ENCODE measurements around the gene XPO6. TPM values are rescaled to one million over a fixed set of nuclear protein-coding genes. Genes with fewer than 3 reads are reported as not detected.

Gene XPO6
- total RNA-seq, 1 experiment from 2014 or later: 95.6 TPM

DNA sequence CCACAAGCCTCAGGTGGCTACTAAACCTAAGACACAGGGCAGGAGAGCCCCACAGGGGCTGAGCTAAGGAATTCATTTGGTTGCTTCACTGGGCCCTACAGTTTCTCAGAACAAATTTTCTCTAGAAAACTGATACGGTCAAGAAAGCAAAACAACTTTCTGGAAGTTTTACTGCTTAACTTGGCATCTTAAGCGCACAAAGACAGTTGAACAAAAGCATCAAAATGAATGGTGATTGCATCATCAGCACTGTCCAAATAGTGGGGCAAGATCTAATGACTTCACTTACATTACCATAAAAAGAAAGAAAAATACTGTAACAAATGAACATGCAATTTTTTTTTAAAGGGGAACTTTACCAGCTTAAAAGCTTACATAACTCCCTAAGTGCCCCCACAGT lies 47.6 kb downstream of the XPO6 start:
- DNase-seq: no peak
- Histone ChIP-seq H3K4me3 (no peak overlapping the region), H3K4me1 (no peaks in the 10 kb centered on the region), H3K36me3 (peaks cover 26% of the 10 kb centered on the region), H3K27ac (no peak overlapping the region), H3K9me3 (replicated peaks) (no peaks in the 10 kb centered on the region), H3K27me3 (no peaks in the 10 kb centered on the region)

DNA sequence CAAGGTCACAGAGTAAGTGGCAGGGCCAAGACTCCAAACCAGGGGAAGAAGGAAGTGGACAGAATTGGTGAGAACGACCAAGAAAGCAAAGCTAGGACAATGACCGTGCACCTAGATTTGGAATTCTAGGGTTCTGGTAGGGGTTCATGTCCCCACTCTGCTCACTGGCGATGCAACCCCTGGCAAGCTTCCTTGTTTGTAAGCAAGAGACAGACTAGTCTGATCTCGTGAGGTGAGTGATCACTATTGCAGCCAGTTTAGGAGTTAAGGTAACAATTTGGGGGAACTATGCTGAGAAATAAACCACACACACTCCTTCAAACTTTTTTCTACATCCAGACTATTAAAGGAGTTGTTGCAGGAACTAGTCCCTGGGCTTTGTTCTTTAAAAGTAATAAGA lies 48.1 kb downstream of the XPO6 start:
- no peaks in the 10 kb centered on the region for H3K4me1 ChIP-seq
- no peaks in the 10 kb centered on the region for H3K9me3 ChIP-seq (replicated peaks)
- H3K27ac ChIP-seq: no peak overlapping the region
- no peaks in the 10 kb centered on the region for H3K27me3 ChIP-seq
- H3K4me3 ChIP-seq: no peak overlapping the region
- peaks cover 26% of the 10 kb centered on the region for H3K36me3 ChIP-seq
- no peak for DNase-seq

DNA sequence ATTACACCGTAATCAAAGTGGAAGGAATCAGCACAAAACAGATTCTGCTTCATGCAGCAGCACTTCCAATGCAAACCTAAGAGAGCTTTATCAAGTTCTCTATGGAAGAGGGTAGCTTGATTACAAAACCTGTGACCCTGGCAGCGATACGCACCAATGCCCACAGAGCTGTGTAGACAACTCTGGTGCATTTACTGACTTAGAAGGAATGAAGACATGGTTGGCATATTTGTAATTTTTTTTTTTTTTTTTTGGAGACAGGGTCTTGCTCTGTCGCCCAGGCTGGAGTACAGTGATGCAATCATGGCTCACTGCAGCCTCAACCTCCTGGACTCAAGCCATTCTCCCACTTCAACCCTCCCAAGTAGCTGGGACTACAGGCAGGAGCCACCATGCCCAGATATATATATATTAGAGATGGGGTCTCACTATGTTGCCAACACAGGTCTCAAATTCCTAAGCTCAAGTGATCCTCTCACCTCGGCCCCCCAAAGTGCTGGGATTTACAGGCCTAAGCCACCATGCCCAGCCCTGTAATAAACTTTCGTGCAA lies 49.4 kb downstream of the XPO6 start:
- no peak for DNase-seq
- Histone ChIP-seq H3K9me3 (replicated peaks) (no peaks in the 10 kb centered on the region), H3K27me3 (no peaks in the 10 kb centered on the region), H3K36me3 (peaks cover 35% of the 10 kb centered on the region), H3K27ac (no peak overlapping the region), H3K4me1 (no peaks in the 10 kb centered on the region), H3K4me3 (no peak overlapping the region)

DNA sequence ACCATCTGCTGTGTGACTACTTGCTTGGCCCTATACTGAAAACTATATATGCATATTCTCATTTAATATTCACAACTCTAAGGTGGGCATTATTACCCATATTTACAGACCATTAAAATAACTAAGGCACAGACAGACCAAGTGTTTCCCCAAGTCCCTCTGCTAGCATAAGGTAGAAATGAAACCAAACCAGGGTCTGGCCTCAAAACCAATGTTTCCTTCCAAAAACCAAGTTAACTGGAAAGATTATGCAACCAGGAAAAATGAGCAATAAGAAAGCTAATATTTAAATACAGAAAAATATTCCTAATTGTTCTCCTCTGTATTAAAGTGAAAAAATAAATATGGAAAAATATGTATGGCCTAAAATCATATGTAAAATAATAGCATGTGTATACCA lies 50.1 kb downstream of the XPO6 start:
- no peaks in the 10 kb centered on the region for H3K27me3 ChIP-seq
- no peak for DNase-seq
- no peaks in the 10 kb centered on the region for H3K4me1 ChIP-seq
- peaks cover 29% of the 10 kb centered on the region for H3K36me3 ChIP-seq
- H3K27ac ChIP-seq: no peak overlapping the region
- no peaks in the 10 kb centered on the region for H3K9me3 ChIP-seq (replicated peaks)
- no peak overlapping the region for H3K4me3 ChIP-seq

DNA sequence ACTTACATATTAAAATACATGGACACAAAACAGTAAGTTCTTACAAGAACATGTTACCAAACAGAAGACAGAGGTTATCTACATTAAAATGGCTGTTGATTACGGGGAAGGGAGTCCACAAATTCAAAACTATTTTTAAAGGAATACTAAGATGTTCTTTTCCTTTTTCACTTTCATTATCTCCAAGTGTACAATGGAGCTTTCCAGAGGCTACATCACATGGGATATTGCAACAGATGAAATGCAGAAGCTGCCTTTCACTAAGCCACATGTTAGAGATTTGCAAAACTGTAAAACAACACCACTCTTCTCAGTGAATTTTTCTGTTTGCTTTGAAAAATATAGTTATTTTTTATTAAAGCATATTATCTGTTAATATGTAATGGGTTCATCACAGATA lies 53.6 kb downstream of the XPO6 start:
- H3K9me3 ChIP-seq (replicated peaks): no peaks in the 10 kb centered on the region
- H3K27me3 ChIP-seq: no peaks in the 10 kb centered on the region
- peaks cover 34% of the 10 kb centered on the region for H3K36me3 ChIP-seq
- no peaks in the 10 kb centered on the region for H3K4me1 ChIP-seq
- no peak for DNase-seq
- no peak overlapping the region for H3K27ac ChIP-seq
- H3K4me3 ChIP-seq: no peak overlapping the region

DNA sequence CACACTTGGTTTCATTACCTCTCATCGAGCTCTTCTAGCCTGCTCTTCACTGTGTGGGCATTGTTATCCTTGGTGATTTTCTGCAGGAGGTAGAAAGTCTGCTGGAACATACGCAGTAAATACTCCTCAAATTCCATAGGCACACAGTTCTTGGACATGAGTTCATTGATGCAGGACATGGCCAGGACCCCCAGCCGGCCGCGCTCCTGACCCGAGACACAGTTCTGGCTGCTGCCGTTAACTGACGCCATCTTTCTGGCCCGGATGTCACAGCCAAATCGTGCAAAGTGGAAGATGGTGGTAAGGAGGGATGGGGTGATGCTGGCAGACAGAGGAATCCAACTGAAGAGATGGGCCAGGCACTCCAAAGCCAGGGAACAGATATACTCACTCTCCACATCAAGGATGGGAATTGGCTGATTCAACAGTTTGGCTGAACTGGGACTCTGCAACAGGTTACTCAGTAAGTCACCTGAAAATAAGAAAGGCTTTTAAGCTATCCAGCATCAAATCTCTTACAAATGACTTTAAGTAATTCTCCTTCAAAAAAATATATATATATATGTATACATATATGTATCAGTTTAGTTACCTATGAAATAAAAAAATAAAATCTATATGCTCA lies 55.6 kb downstream of the XPO6 start:
- Histone ChIP-seq H3K4me3 (no peak overlapping the region), H3K4me1 (no peaks in the 10 kb centered on the region), H3K36me3 (peaks cover 50% of the 10 kb centered on the region), H3K27ac (no peak overlapping the region), H3K27me3 (no peaks in the 10 kb centered on the region), H3K9me3 (replicated peaks) (no peaks in the 10 kb centered on the region)
- no peak for DNase-seq

DNA sequence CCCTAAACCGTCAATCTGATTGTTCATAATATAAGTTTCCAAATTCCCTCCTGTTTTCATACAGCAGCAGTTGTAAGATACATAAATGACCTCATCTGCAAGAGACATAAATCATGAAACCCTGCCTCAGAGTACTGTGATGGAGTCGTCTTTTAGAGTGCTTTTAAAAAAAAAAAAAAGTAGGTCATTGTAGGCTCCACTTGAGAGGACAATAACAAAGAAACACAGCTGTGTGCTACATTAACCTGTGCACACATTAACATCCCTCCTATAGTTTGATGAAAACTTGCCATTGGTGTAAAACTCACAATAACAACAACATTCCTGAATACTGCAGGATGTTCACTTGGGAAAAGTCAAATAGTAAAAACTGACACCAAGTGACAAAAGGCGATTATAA lies 56.5 kb downstream of the XPO6 start:
- no peaks in the 10 kb centered on the region for H3K9me3 ChIP-seq (replicated peaks)
- no peak overlapping the region for H3K27ac ChIP-seq
- no peaks in the 10 kb centered on the region for H3K4me1 ChIP-seq
- H3K27me3 ChIP-seq: no peaks in the 10 kb centered on the region
- H3K4me3 ChIP-seq: no peak overlapping the region
- H3K36me3 ChIP-seq: peaks cover 50% of the 10 kb centered on the region
- DNase-seq: no peak

DNA sequence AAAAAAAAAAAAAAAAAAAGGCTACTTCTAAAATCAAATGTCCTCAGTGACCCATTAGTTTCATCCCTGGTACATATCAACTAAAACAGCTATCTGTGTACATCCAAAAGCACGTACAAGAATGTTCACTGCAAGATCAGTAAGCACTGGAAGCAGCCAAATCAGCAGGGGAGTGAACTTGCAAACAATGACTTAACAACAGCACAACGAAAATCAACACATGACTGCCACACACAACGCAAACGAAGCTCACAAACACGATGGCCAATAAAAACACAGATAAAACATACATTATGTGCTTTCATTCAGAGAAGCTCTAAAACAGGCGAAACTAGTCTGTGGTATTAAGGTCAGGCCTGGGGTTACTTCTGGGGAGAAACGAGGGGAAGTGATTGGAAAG lies 60.6 kb downstream of the XPO6 start:
- no peak for DNase-seq
- Histone ChIP-seq H3K36me3 (peaks cover 59% of the 10 kb centered on the region), H3K4me1 (no peaks in the 10 kb centered on the region), H3K9me3 (replicated peaks) (no peaks in the 10 kb centered on the region), H3K4me3 (no peak overlapping the region), H3K27me3 (no peaks in the 10 kb centered on the region), H3K27ac (no peak overlapping the region)

DNA sequence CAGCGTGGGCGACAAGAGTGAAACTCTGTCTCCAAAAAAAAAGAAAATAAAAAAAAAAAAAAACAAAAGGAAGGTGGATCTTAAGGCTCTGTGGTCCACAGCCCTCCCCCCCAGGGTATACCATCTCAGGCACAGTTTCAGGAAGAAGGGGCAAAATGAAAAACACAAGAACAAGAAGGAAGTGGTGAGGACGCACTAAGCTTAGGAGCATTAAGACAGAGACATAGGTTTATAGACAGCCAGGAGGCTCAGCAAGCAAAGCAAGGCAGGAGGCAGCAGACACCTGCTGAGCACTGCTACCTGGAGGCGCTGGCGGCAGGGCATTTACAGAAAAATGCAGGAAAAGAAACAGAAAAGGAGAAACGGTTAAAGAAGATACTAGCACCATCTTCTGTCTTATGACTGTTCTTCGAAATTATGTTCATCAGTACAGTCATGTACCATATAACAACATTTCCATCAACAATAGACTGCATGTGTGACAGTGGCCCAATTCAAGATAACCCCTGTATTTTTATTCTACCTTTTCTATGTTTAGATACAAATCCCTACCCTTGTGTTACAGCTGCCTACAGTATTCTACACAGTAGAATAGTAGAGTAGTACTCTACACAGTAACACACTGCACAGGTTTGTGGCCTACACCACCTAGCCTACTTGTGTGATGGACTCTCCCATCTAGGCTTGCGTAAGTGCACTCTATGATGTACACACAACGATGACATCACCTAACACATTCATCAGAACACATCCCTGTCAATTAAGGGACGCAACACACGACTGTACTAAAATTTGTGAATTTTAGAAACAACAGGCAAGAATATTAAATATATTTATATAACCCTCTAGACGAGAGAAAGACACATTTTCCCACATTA lies 62.5 kb downstream of the XPO6 start:
- no peak overlapping the region for H3K27ac ChIP-seq
- no peaks in the 10 kb centered on the region for H3K9me3 ChIP-seq (replicated peaks)
- DNase-seq: no peak
- H3K36me3 ChIP-seq: peaks cover 58% of the 10 kb centered on the region
- H3K27me3 ChIP-seq: no peaks in the 10 kb centered on the region
- no peaks in the 10 kb centered on the region for H3K4me1 ChIP-seq
- H3K4me3 ChIP-seq: no peak overlapping the region

DNA sequence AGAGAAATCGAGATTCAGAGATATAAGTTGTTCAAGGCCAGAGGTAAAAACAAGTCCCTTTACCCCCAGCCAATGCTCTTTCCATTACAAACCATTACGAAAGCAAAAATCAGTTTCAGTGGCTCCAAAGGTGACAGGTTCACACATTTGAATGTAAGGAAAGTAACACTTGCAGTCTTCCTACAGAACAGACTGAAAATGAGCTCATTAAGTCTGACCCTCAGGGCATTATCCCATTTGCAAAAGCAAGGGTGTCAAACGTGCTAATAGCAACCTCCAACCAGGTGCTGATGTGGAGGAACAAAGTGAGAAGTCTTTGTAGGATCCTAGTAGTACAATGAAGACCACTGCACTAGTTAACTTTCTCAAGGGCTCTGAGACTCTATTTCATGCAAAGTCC lies 65.2 kb downstream of the XPO6 start:
- Histone ChIP-seq H3K4me3 (no peak overlapping the region), H3K9me3 (replicated peaks) (no peaks in the 10 kb centered on the region), H3K27ac (no peak overlapping the region), H3K27me3 (no peaks in the 10 kb centered on the region), H3K4me1 (no peaks in the 10 kb centered on the region), H3K36me3 (peaks cover 38% of the 10 kb centered on the region)
- DNase-seq: no peak

DNA sequence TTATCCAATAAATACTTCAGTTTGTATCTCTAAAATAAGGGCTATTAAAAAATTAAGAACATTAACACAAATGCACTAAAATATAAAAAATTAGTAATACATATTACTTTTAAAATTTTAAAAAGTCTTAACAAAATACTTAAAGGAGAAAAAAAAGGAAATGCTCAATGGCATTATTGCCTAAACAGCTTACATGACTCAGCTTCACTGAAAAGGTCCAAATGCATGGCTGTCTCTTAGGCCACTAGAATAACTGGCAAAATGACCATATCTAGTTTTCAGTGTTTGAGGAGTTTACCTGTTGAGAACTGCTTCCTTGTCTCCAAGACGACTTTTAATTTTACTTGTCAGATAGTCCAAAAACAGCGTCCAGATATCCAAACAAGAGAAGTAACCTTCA lies 66.0 kb downstream of the XPO6 start:
- H3K9me3 ChIP-seq (replicated peaks): no peaks in the 10 kb centered on the region
- no peaks in the 10 kb centered on the region for H3K27me3 ChIP-seq
- no peak overlapping the region for H3K27ac ChIP-seq
- DNase-seq: no peak
- no peak overlapping the region for H3K4me3 ChIP-seq
- no peaks in the 10 kb centered on the region for H3K4me1 ChIP-seq
- H3K36me3 ChIP-seq: peaks cover 39% of the 10 kb centered on the region

DNA sequence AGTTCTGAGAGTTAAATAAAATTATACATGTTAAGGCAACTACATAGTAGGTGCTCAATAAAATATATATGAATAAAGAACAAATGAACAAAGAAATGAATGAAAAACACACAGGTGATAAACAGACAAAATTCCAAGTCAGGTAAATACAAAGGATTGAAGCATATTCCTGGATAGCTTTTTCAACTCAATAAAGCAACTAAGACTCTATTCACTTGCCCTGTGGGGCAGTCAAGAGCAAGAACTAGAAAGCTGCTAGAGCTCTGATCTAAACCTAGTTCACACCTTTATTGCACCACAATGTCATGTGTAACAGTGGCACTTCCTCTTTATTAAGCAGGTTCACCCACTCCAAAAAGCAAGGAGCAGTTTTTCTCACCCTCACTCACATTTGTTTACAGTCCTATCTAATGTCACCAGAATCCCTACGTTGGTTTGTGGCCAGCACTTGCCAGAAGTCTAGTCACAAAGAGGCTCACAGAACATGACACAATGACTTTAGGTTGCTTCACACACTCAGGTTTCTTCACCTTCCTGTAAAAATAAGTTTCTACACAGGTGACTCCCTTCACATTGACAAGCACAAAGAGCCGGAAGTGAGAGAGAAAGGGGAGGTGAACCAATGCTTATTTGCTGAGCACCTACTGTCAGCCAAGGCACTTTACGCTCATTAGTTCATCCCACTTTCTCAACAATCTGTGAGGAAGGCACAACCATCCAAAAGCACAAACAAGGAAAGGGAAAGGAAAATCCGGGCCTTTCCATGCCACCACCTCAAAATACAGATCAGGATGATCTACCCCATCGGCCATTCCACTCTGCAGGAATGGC lies 70.8 kb downstream of the XPO6 start:
- no peak overlapping the region for H3K27ac ChIP-seq
- H3K36me3 ChIP-seq: peaks cover 13% of the 10 kb centered on the region
- no peaks in the 10 kb centered on the region for H3K9me3 ChIP-seq (replicated peaks)
- DNase-seq: no peak
- H3K4me1 ChIP-seq: no peaks in the 10 kb centered on the region
- H3K4me3 ChIP-seq: no peak overlapping the region
- no peaks in the 10 kb centered on the region for H3K27me3 ChIP-seq

DNA sequence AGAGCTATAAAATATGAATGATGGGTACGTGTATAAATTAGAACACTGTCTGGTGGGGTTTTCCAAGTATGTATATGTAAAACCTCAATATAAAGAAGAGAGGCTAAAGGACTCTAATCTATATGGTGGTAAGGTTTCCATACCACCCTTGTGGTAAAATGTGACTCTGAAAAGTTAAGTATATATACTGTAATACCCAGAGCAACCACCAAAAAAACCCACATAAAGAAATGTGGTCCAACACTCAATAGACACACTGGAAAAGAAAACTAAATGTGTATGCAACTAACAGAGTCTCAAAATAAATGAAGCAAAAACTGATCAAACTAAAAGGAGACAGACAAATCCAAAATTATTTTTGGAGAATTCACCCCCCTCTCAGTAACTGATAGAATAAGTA lies 72.2 kb downstream of the XPO6 start:
- no peak for DNase-seq
- Histone ChIP-seq H3K27ac (no peak overlapping the region), H3K4me1 (no peaks in the 10 kb centered on the region), H3K36me3 (peaks cover 15% of the 10 kb centered on the region), H3K4me3 (no peak overlapping the region), H3K27me3 (no peaks in the 10 kb centered on the region), H3K9me3 (replicated peaks) (no peaks in the 10 kb centered on the region)

DNA sequence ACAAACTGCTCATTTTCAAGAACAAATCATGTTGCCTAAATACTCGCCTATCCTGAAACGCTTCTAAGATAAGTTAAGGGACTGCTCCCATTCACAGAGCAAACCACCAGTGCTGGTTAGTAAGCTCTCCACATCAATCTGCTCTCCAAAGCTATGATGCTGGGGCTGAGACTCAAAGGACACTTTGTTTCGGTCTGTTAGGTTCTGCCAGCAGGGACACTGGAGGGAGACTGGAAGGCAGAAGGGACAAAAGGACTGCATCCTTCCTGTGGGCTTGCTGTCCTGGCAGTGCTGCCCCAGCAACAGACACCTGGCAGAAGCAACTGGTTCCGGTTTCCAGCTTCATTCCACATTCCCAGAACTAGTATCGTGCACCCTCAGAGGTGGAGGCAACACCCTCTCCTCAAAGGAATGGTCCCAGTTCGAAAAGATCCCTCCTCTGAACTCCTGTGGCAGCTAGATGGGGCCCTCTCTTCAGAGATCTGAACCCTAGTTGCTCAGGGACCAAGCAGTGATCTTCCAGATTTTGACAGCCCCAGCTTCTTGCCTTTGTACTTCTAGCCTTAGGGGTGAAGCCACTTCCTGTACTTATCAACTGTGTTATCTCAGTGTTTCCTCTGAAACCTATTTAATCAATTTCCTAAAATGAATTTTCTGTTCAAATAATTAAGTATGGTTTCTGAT lies 74.9 kb downstream of the XPO6 start:
- Histone ChIP-seq H3K36me3 (peaks cover 28% of the 10 kb centered on the region), H3K4me1 (no peaks in the 10 kb centered on the region), H3K9me3 (replicated peaks) (no peaks in the 10 kb centered on the region), H3K27ac (no peak overlapping the region), H3K4me3 (no peak overlapping the region), H3K27me3 (no peaks in the 10 kb centered on the region)
- no peak for DNase-seq

Data from SJCRH30 (cell line).